Measurements from ENCODE around the gene PDE9A. TPM values are rescaled to one million over a fixed set of nuclear protein-coding genes. Genes with fewer than 3 reads are reported as not detected.

PDE9A gene
- polyA plus RNA-seq, 5 donors = 19.2 to 25.1 (median 23.0) TPM

DNA sequence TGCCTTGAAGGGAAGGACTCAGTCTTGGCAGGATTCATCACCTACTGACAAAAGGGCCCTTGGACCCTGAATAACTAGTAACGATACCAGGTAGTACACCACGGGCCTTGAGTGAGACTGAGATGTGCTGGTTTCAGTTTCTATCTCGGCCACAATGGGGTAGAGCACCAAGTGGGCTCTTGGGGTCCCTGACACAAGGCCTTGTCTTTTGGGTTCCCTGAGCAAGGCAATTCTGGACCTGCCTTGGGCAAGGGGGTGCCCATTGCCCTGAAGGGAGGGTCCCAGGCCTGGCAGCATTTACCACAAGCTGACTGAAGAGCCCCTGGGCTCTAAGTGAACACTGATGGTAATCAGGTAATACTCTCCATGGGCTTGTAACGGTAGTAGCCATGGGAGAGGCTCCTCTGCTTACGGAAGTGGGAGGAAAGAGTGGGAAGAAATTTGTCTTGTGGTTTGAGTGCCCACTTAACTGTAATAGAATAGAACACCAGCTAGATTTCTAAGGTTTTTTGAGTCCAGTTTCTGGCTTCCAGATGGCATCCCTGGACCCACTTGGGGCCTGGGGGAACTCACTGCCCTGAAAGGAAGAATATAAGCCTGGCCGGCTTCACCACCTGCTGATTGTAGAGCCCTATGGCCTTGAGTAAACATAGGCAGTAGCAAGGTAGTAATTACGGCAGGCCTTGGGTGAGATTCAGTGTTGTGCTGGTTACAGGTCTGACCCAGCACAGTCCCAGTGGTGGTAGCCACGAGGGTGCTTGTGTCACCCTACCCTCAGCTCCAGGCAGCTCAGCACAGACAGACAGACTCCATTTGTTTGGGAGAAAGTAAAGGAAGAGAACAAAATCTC lies 167.4 kb downstream of the PDE9A start:
- DNase-seq = no peak

Other genes starting within 250 kb of the PDE9A start
- under 1 TPM; 0.12 to 0.23 (median 0.14) TPM for gene UBASH3A, start 249.7 kb upstream of the PDE9A start, polyA plus RNA-seq (ENCODE audit: insufficient read depth in 1 of 5, insufficient read length in 5 of 5, low replicate concordance in 1 of 5)
- gene RSPH1, start 157.4 kb upstream of the PDE9A start, polyA plus RNA-seq (ENCODE audit: insufficient read depth in 1 of 5, insufficient read length in 5 of 5, low replicate concordance in 1 of 5) = 10 to 100 TPM in 4 of 5 donors, 1 to 10 TPM in 1; 4.4 to 28.3 (median 17.4) TPM
- gene SLC37A1, start 139.8 kb upstream of the PDE9A start, polyA plus RNA-seq (ENCODE audit: insufficient read depth in 1 of 5, insufficient read length in 5 of 5, low replicate concordance in 1 of 5) = 10 to 100 TPM in 2 of 5 donors, 1 to 10 TPM in 3; 8.8 to 11.6 (median 9.8) TPM
- 10 to 100 TPM in 3 of 5 donors, 1 to 10 TPM in 2; 8.0 to 13.6 (median 11.5) TPM for gene WDR4, start 225.9 kb downstream of the PDE9A start, polyA plus RNA-seq (ENCODE audit: insufficient read depth in 1 of 5, insufficient read length in 5 of 5, low replicate concordance in 1 of 5)
- 10 to 100 TPM; 35.6 to 43.6 (median 37.6) TPM for gene NDUFV3, start 239.7 kb downstream of the PDE9A start, polyA plus RNA-seq (ENCODE audit: insufficient read depth in 1 of 5, insufficient read length in 5 of 5, low replicate concordance in 1 of 5)